AG04450 (cell line): Measurements from ENCODE around the gene ERI3. TPM values are rescaled to one million over a fixed set of nuclear protein-coding genes. Genes with fewer than 3 reads are reported as not detected.

ENCODE experiments used
- CTCF ChIA-PET: fragments of 300-600, 350-600 bp; formaldehyde crosslinking; extraction: SDS; loops from one replicate; lab custom pipeline; 2022; ENCODE audit warnings: antibody characterized with exemption, inconsistent platforms; lab: Charles Lee
- POLR2A ChIA-PET: fragments of 350-600 bp; formaldehyde crosslinking; extraction: SDS; loops from one replicate; lab custom pipeline; 2021; ENCODE audit warnings: antibody characterized with exemption, inconsistent platforms; lab: Yijun Ruan, JAX
- DNase-seq: peaks from one replicate; pipeline ENCODE4 v3.0.0-alpha.2; 2011; ENCODE audit warnings: low read depth, low spot score
- H3K27ac ChIP-seq: one replicate; pipeline ENCODE4 v1.5.1; 2012; ENCODE audit warnings: low read depth, low read length, control low read depth
- H3K27me3 ChIP-seq: one replicate; pipeline ENCODE4 v1.6.0; 2012; ENCODE audit warnings: low read length; ENCODE audit not compliant: control insufficient read depth, insufficient read depth
- H3K4me3 ChIP-seq: 2 replicates; pipeline ENCODE4 v1.5.1; 2011; ENCODE audit warnings: mild to moderate bottlenecking, low read depth, low read length, control low read depth
- H3K9me3 ChIP-seq: 2 replicates; pipeline ENCODE4 v1.5.1; 2012; ENCODE audit warnings: low read length; ENCODE audit not compliant: control insufficient read depth, insufficient read depth
- polyA minus RNA-seq: library from RNA; depleted of rRNA, polyadenylated mRNA; stranded (reverse); fragments of >200 nt; gene quantifications from 2 replicates; pipeline ENCODE4 v1.2.3, GENCODE V29; 2011; rRNA and poly(A)+ RNA removed
- polyA plus RNA-seq: library from polyadenylated mRNA; depleted of rRNA; stranded (reverse); fragments of >200 nt; gene quantifications from 2 replicates; pipeline ENCODE4 v1.2.3, GENCODE V29; 2011; rRNA removed
- TF ChIP-seq, protein P1 (sequence below): IDR thresholded peaks from 2 replicates; pipeline ENCODE4 v1.5.1; 2011; ENCODE audit warnings: low read depth, low read length, control low read depth, inconsistent platforms

ERI3 gene, protein sequence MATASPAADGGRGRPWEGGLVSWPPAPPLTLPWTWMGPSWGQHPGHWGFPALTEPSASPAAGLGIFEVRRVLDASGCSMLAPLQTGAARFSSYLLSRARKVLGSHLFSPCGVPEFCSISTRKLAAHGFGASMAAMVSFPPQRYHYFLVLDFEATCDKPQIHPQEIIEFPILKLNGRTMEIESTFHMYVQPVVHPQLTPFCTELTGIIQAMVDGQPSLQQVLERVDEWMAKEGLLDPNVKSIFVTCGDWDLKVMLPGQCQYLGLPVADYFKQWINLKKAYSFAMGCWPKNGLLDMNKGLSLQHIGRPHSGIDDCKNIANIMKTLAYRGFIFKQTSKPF
- polyA plus RNA-seq: 46.2 and 54.0 TPM in 2 replicates
- polyA minus RNA-seq: 56.5 and 73.0 TPM in 2 replicates

DNA sequence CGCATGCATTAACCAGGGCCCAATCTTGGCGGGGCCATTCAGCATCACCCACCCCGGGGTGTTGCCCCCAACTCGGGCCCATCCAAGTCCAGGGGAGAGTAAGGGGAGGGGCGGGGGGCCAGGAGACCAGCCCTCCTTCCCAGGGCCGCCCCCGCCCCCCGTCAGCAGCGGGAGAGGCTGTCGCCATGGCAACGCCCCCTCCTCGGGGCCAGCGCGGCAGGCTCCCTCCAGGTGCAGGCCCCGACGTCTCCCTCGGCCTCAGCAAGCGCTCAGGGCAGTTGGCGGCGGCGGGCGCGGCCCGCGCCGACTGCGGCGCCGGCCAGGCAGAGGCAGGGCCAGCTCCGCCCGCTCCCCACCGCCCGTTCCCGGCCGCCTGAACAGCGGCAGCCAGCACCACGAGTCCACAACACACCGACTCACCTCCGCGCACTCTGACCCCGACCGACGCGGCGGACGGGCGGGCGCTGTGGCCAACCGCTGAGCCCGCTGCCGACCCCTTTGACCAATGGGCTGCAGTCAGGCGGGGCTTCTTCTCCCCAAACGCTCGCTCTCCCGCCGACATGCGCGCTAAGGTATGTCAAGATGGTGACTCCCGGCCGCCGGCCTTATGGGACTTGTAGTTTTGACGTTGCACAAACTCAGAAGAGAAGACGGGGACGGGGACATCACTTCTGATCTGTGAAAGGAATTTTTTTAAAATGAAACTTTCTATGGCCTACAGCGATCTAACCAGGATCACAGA is at the start of gene ERI3:
TSS of gene ERI3 (minus strand) at position 418 of the 742 bp plus-strand sequence. CDS start at position 187, 231 bp downstream.
- Histone ChIP-seq H3K27ac (no peak within 1 kb of the TSS), H3K27me3 (no peaks in the 10 kb centered on the region), H3K4me3 (peak within 1 kb of the TSS; percentile 77), H3K9me3 (no peaks in the 10 kb centered on the region)
- TF ChIP-seq, protein P1, sequence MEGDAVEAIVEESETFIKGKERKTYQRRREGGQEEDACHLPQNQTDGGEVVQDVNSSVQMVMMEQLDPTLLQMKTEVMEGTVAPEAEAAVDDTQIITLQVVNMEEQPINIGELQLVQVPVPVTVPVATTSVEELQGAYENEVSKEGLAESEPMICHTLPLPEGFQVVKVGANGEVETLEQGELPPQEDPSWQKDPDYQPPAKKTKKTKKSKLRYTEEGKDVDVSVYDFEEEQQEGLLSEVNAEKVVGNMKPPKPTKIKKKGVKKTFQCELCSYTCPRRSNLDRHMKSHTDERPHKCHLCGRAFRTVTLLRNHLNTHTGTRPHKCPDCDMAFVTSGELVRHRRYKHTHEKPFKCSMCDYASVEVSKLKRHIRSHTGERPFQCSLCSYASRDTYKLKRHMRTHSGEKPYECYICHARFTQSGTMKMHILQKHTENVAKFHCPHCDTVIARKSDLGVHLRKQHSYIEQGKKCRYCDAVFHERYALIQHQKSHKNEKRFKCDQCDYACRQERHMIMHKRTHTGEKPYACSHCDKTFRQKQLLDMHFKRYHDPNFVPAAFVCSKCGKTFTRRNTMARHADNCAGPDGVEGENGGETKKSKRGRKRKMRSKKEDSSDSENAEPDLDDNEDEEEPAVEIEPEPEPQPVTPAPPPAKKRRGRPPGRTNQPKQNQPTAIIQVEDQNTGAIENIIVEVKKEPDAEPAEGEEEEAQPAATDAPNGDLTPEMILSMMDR: no peak
- peak; percentile 91 for DNase-seq
- ChIA-PET CTCF (interaction anchor here (2.7 kb wide), 1 partner anchor 137 kb away, joined by 7 read pairs; no protein-coding TSS in a partner anchor), POLR2A (interaction anchor here (1.1 kb wide), 1 partner anchor 376 kb away, joined by 3 read pairs; the partner anchor contains the start of gene RNU5D-1)

DNA sequence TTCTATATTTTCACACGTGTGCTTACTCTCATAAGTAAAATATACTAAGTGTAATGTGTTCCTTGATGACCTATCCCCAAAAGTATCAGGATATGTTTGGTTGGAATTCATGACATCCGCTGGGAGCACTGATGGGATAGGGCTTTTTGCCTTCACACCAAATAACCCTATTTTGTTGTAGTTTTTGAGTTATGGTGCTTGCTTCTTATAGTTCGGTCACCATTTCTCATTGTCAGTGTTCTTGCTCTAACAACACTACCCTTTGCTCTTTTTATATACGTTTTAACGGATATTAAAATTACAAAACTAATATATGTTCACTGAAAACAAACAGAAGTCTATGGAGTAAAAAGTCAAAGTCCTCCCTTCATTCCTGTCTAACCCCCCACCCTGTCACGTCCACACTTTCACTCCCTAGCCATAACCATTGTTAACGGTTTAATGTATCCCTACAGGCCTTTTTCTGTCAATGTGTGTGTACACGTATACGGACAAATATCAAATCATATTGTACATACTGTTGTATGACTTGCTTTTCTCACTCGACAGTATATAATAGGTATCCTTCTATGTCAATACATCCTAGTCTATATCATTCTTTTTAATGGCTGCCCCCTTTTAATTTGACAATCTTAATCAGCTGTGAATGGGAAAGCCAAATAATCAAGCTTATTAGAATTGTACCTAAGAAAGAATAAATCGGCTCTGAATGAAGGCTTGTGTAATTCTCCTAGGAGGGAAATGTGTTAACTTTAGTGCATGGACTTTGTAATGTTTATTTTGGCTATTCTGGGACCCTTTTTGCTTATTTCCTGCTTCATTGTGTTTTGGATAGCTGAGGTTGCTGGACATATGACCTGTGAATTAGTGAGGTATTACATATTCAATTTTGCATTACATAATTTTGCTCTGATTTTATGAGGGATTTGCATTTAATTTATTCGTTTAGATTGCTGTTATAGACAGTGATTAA is 46.5 kb upstream of the ERI3 start:
- CTCF ChIA-PET: no interaction called here
- DNase-seq: no peak
- TF ChIP-seq, protein P1: no peak
- H3K27ac ChIP-seq: no peak overlapping the region
- H3K9me3 ChIP-seq: no peaks in the 10 kb centered on the region; the same call in 1 of the 2 replicates
- POLR2A ChIA-PET: no interaction called here
- H3K4me3 ChIP-seq: no peak overlapping the region
- H3K27me3 ChIP-seq: peaks cover 60% of the 10 kb centered on the region

DNA sequence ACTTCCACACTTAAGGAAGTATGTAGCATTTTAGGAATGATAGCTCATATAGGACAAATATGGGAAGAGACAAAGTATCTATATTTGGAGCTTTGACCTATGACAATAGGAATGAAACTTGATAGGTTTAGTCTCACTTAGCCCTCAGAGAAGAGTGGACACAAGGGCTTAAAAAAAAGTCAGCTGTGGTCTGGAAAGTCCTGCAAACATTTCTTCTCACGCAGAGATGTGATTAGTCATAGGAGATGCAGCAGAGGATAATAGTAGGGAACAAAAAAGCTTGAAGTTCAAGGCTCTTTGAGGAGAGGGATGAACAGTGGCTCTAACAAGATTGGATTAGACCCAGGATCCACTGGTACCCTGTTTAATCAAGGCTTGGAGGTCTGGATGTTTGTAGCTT is 35.2 kb upstream of the ERI3 start:
- H3K9me3 ChIP-seq: no peaks in the 10 kb centered on the region
- no peak overlapping the region for H3K27ac ChIP-seq
- peaks cover 32% of the 10 kb centered on the region for H3K27me3 ChIP-seq
- TF ChIP-seq, protein P1: no peak
- CTCF ChIA-PET: interaction anchor here (0.8 to 1.5 kb wide), 2 partner anchors 204 to 262 kb away, joined by 3 to 4 read pairs; no protein-coding TSS in a partner anchor
- POLR2A ChIA-PET: interaction anchor here (0.6 to 1.5 kb wide), 2 partner anchors 62 to 109 kb away, joined by 3 to 13 read pairs; no protein-coding TSS in a partner anchor
- DNase-seq: peak; percentile 15
- no peak overlapping the region for H3K4me3 ChIP-seq

DNA sequence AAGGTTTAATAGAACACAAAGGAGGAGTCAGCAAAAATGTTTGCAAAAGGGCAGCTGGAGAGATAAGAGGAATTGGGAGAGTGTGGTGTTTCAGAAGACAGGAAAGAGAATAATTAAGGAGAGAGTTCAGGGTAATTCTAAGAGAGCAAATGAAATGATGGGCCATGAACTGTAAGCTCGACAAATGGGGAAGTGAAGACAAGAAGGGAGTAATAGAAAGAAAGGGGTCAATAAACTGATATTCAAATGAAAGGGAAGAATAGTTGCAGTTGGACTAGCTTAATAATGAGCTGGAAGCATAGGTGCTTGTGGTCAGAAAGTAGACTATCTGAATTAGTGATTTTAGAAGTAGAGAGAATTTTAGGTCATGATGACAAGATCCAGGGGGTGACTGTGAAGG is 34.4 kb upstream of the ERI3 start:
- CTCF ChIA-PET: interaction anchor here (0.6 to 2.4 kb wide), 2 partner anchors 11 to 157 kb away, joined by 3 to 13 read pairs; no protein-coding TSS in a partner anchor

More for the DNA sequence above, 34.4 kb upstream of the ERI3 start:
- DNase-seq: no peak
- H3K9me3 ChIP-seq: no peaks in the 10 kb centered on the region
- TF ChIP-seq, protein P1: no peak
- POLR2A ChIA-PET: interaction anchor here (1.5 kb wide), 1 partner anchor 62 kb away, joined by 13 read pairs; no protein-coding TSS in a partner anchor
- H3K4me3 ChIP-seq: no peak overlapping the region
- peaks cover 27% of the 10 kb centered on the region for H3K27me3 ChIP-seq
- no peak overlapping the region for H3K27ac ChIP-seq
